ENCODE measurements around the gene SMCR8. TPM values are rescaled to one million over a fixed set of nuclear protein-coding genes. Genes with fewer than 3 reads are reported as not detected.
A peak's percentile ranks its signal among the peaks of the same experiment; 100 is the strongest.

The SMCR8 gene
- total and polyA plus RNA-seq, 2 of the 13 experiments (the other 11 are each of a cell fraction or from before 2014, with no cell fraction given), result 7.6 to 11.8 TPM

DNA sequence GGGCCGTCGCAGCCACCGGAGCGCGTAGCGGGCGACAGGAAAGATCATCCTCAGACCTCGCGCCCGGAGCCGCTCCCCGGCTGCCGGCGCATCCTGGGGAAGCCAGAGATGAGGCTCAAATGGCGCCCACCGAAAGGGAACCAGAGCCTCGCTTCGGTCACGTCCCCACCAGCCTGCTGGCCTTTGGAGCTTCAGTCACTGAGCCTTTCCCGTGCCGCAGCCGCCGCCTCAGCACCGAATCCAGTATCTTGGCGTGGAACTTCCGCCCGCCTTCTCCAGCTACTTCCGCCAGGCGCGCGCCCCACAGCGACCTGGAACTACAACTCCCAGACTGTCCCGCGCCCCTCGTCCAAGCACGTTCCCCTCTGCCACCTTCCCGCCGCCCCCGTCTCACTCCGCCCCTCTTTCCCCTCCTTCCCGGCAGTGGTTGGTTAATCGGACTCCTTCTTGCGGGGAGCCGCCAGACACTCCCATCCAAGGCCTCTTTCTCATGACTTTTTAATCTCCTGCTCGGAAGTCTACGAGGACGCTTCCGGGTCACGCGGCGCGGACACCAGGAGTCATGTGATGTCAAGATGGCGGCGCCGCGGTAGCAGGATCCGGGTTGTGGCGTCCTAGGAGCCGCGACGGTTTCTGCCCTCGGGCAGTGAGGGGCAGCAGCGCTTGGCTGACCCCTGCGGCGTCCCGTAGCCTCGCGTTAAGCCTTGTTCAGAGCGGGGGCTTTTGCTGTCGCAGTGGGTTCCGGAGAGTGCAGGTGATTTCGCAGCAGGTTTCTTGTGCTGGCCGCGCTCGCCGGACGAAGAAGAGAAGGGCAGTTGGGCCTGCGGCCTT lies at the start of gene SMCR8, which contains the start of gene TOP3A (continued):
- TF ChIP-seq POGZ (CRISPR knock-in tag; IDR thresholded peaks at IDR 0.05) (no peak), SYNCRIP (IDR thresholded peaks at IDR 0.05; ENCODE audit: insufficient read depth, low read depth, low read length) (no peak), ZNF879 (CRISPR knock-in tag; IDR thresholded peaks at IDR 0.05) (no peak), AGO1 (IDR thresholded peaks at IDR 0.05; ENCODE audit: low read depth, low read length, poor library complexity, severe bottlenecking) (no peak), TSC22D2 (CRISPR knock-in tag; IDR thresholded peaks at IDR 0.05; ENCODE audit: borderline replicate concordance) (no peak), SAFB2 (CRISPR knock-in tag; IDR thresholded peaks at IDR 0.05; ENCODE audit: borderline replicate concordance, low read depth) (peak; percentile 2; the same call in 1 of the 2 replicates), ZNF781 (CRISPR knock-in tag; IDR thresholded peaks at IDR 0.05; ENCODE audit: borderline replicate concordance, not compliant biosample characterization) (no peak), RFX5 (IDR thresholded peaks at IDR 0.05; ENCODE audit: low read depth, low read length) (no peak; the same call in 1 of the 2 replicates), YEATS2 (CRISPR knock-in tag; IDR thresholded peaks at IDR 0.05; ENCODE audit: borderline replicate concordance) (peak; percentile 49; the same call in 1 of the 2 replicates), CEBPB (IDR thresholded peaks at IDR 0.05; ENCODE audit: borderline replicate concordance, low read depth, low read length) (no peak), ARID2 (CRISPR knock-in tag; IDR thresholded peaks at IDR 0.05; ENCODE audit: borderline replicate concordance) (no peak), SALL2 (CRISPR knock-in tag; IDR thresholded peaks at IDR 0.05) (no peak), GABPA (IDR thresholded peaks at IDR 0.05; ENCODE audit: low read depth, low read length) (peak; percentile 81), GABPA (CRISPR knock-in tag; IDR thresholded peaks at IDR 0.05; ENCODE audit: low read depth) (peak; percentile 94), ZNF550 (CRISPR knock-in tag; IDR thresholded peaks at IDR 0.05; ENCODE audit: borderline replicate concordance) (no peak), ZNF10 (CRISPR knock-in tag; IDR thresholded peaks at IDR 0.05; ENCODE audit: borderline replicate concordance, low read depth) (no peak), ZBTB42 (CRISPR knock-in tag; IDR thresholded peaks at IDR 0.05) (0 out of 2 replicates have a peak, but pooled peaks have one; percentile 11), ZNF782 (CRISPR knock-in tag; IDR thresholded peaks at IDR 0.05; ENCODE audit: borderline replicate concordance) (peak; percentile 67; the same call in 1 of the 2 replicates)
- TF ChIP-seq, protein P1, sequence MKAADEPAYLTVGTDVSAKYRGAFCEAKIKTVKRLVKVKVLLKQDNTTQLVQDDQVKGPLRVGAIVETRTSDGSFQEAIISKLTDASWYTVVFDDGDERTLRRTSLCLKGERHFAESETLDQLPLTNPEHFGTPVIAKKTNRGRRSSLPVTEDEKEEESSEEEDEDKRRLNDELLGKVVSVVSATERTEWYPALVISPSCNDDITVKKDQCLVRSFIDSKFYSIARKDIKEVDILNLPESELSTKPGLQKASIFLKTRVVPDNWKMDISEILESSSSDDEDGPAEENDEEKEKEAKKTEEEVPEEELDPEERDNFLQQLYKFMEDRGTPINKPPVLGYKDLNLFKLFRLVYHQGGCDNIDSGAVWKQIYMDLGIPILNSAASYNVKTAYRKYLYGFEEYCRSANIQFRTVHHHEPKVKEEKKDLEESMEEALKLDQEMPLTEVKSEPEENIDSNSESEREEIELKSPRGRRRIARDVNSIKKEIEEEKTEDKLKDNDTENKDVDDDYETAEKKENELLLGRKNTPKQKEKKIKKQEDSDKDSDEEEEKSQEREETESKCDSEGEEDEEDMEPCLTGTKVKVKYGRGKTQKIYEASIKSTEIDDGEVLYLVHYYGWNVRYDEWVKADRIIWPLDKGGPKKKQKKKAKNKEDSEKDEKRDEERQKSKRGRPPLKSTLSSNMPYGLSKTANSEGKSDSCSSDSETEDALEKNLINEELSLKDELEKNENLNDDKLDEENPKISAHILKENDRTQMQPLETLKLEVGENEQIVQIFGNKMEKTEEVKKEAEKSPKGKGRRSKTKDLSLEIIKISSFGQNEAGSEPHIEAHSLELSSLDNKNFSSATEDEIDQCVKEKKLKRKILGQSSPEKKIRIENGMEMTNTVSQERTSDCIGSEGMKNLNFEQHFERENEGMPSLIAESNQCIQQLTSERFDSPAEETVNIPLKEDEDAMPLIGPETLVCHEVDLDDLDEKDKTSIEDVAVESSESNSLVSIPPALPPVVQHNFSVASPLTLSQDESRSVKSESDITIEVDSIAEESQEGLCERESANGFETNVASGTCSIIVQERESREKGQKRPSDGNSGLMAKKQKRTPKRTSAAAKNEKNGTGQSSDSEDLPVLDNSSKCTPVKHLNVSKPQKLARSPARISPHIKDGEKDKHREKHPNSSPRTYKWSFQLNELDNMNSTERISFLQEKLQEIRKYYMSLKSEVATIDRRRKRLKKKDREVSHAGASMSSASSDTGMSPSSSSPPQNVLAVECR (CRISPR knock-in tag; IDR thresholded peaks at IDR 0.05; ENCODE audit: borderline replicate concordance), result peak; percentile 95
- TF ChIP-seq, protein P2, sequence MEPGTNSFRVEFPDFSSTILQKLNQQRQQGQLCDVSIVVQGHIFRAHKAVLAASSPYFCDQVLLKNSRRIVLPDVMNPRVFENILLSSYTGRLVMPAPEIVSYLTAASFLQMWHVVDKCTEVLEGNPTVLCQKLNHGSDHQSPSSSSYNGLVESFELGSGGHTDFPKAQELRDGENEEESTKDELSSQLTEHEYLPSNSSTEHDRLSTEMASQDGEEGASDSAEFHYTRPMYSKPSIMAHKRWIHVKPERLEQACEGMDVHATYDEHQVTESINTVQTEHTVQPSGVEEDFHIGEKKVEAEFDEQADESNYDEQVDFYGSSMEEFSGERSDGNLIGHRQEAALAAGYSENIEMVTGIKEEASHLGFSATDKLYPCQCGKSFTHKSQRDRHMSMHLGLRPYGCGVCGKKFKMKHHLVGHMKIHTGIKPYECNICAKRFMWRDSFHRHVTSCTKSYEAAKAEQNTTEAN (CRISPR knock-in tag; conservative IDR thresholded peaks at IDR 0.05), result peak; percentile 63; the same call in 1 of the 2 replicates
- TF ChIP-seq, protein P3, sequence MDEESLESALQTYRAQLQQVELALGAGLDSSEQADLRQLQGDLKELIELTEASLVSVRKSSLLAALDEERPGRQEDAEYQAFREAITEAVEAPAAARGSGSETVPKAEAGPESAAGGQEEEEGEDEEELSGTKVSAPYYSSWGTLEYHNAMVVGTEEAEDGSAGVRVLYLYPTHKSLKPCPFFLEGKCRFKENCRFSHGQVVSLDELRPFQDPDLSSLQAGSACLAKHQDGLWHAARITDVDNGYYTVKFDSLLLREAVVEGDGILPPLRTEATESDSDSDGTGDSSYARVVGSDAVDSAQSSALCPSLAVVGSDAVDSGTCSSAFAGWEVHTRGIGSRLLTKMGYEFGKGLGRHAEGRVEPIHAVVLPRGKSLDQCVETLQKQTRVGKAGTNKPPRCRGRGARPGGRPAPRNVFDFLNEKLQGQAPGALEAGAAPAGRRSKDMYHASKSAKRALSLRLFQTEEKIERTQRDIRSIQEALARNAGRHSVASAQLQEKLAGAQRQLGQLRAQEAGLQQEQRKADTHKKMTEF (CRISPR knock-in tag; IDR thresholded peaks at IDR 0.05), result peak; percentile 78
